CD4-positive, alpha-beta T cell treated with Interferon gamma for 1 hour (primary cell): Measurements from ENCODE around the gene FBP1.
"Not testable (repeated sequence)": the region's sequence is repeated elsewhere in the genome, so short reads cannot be mapped to it uniquely, and the experiment has no call there.

Experiments
- DNase-seq: peaks from one replicate; pipeline ENCODE4 v3.0.0-alpha.2; 2020

Gene FBP1

GRCh38 chr9:94568972-94569712, 70.2 kb downstream of the FBP1 start:
- no peak for DNase-seq

- no peak for DNase-seq
These were observed 70.9 kb downstream of the FBP1 start for GRCh38 chr9:94568250-94568889.

- DNase-seq: no peak
These were observed 72.0 kb downstream of the FBP1 start for GRCh38 chr9:94567271-94567670.

DNA sequence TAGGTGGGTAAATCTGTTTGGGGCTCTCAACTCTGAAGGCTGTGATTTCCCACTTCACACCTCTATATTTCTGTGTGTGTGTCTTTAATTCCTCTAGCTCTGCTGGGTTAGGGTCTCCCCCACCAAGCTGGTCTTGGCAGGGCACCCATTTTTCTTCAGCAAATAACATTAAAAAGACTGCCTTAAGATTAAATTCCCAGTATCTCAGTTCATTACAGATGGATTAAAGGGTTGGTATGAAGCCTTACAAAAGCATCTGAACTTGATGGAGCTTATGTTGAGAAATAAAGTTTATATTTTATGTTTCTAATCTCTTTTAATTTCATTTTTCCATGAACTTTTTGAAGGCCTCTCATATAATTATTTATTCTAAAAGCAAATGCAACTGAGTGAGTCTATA, 72.8 kb downstream of the FBP1 start:
- no peak for DNase-seq

DNA sequence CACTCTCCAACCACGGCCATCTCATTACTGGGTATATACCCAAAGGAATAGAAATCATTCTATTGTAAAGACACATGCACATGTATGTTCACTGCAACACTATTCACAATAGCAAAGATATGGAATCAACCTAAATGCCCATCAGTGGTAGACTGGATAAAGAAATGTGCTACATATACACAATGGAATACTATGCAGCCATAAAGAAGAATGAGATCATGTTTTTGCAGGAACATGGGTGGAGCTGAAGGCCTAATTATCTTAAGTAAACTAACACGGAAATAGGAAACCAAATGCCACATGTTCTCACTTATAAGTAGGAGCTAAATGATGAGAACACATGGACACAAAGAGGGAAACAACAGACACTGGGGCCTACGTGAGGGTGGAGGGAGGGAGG, 75.0 kb downstream of the FBP1 start:
- DNase-seq: not testable (repeated sequence)

DNA sequence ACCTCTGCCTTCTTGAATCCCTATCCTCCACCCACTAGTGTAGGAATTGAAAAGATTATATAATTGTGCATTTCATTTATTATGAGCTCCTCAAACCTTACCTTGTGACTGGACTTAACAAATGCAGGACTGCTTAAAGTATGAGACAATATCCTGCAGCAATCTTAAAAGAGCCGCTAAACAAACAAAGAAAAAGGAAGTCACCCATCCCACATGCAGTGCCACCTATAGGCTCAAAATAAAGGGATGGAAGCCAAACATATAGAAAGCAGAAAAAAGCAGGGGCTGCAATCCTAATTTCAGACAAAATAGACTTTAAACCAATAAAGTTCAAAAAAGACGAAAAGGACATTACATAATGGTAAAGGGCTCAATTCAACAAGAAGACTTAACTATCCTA, 75.8 kb downstream of the FBP1 start:
- DNase-seq: no peak

DNA sequence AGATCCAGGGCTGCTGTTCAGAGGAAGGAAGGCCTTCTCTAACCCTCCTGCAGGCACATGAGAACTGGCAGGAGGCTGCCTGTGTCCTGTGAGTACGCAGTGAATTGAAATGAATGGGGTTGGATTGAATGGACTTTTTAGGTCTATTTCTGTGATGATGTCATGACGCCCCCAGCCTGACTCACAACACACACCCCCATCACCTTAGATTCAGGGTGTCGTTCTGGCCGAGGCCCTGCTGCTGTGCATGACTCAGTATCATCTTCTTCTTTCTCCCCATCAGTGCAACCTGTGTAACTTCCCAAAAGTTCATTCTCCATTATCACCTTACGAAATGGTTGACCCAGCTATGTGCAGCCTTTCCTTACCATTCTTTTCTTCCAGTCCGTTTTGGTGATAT, 79.1 kb downstream of the FBP1 start:
- no peak for DNase-seq

- DNase-seq: no peak
These were observed 81.9 kb downstream of the FBP1 start for GRCh38 chr9:94557376-94557775.

- DNase-seq: no peak
These were observed 84.6 kb downstream of the FBP1 start, which contains the start of gene PCAT7 for GRCh38 chr9:94554439-94555331. Gene PCAT7 (plus strand): TSS chr9:94555083.

- no peak for DNase-seq
These were observed 85.3 kb downstream of the FBP1 start for GRCh38 chr9:94554078-94554438.
